Measurements from ENCODE around the gene TMEM129.
"Not testable (repeated sequence)": the region's sequence is repeated elsewhere in the genome, so short reads cannot be mapped to it uniquely, and the experiment has no call there.

TMEM129 gene

DNA sequence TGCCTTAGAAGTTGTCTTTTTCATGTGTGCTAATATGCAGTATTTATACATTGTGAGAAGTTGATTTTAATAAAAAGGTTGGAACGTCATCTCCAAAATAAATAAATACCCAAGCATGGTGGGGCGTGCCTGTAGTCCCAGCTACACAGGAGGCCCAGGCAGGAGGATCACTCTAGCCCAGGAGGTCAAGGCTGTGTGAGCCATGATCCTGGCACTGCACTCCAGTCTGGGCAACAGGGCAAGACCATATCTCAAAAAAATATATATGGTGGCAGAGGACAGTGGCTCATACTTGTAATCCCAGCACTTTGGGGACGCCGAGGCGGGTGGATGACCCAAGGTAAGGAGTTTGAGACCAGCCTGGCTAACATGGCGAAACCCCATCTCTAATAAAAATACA lies 15.4 kb downstream of the TMEM129 start:
- TF ChIP-seq POLR2AphosphoS5 (IDR thresholded peaks at IDR 0.05; ENCODE audit: low read depth, low read length) (no peak), POLR2A (IDR thresholded peaks at IDR 0.05; ENCODE audit: low read depth, low read length) (no peak), TAF1 (IDR thresholded peaks at IDR 0.05; ENCODE audit: borderline replicate concordance, low read depth, low read length) (no peak)
- DNase-seq (ENCODE audit: insufficient read length) (no peak), FAIRE-seq (no peak)

DNA sequence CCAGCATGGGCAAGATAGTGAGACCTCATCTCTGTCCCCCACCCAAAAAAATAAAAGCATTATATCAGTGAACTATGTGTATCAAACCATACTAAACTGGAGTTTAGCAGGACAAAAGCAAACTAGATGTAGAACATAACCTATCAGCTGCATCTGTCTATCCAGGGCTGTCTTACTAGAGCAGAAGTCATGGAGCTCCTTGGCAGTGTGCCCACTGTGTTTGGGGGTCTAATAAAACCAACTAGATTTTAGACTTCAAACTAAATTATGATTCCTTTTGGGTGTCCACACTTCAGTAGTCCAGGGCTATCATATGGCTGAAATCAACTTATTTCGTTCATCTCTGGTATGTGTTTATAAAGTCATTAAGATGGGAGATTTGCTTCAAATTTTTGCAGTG lies 17.3 kb downstream of the TMEM129 start:
- no peak for TF ChIP-seq TAF1 (IDR thresholded peaks at IDR 0.05; ENCODE audit: borderline replicate concordance, low read depth, low read length)
- TF ChIP-seq POLR2A (IDR thresholded peaks at IDR 0.05; ENCODE audit: low read depth, low read length), result no peak
- TF ChIP-seq POLR2AphosphoS5 (IDR thresholded peaks at IDR 0.05; ENCODE audit: low read depth, low read length), result no peak
- no peak for FAIRE-seq
- DNase-seq (ENCODE audit: insufficient read length), result no peak

DNA sequence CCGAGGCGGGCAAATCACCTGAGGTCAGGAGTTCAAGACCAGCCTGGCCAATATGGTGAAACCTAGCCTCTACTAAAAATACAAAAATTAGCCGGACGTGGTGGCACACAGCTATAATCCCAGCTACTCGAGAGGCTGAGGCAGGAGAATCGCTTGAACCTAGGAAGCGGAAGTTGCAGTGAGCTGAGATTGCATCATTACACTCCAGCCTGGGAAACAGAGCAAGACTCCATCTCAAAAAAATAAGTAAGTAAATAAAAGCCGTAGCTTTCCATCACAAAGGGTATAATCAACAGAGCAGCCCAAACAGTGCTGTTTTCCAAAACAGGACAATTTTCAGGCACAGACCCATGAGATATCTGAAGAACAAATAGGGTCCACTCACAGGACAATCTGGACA lies 19.5 kb downstream of the TMEM129 start:
- DNase-seq (ENCODE audit: insufficient read length); FAIRE-seq: not testable (repeated sequence)

DNA sequence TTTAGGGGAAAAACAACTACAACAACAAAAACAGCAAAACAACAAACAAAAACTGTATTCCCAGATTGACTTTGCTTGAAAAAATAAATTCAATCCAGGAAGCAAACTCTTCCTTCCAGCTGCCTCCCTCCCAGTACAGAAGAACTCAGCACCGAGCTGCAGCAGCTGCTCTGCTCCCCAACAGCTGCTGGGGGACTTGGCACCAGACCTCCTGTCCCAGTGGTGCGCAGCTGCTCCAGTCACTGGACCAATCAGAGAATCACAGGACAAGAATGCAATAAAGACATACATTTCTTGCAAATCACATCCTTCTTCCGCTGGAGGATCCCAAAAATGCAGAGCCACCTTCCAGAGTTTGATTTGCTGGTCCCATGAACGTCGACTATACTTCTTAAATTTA lies 25.2 kb downstream of the TMEM129 start:
- DNase-seq (ENCODE audit: insufficient read length) (no peak), FAIRE-seq (no peak)
- TF ChIP-seq POLR2A (IDR thresholded peaks at IDR 0.05; ENCODE audit: low read depth, low read length) (no peak), TAF1 (IDR thresholded peaks at IDR 0.05; ENCODE audit: borderline replicate concordance, low read depth, low read length) (no peak), POLR2AphosphoS5 (IDR thresholded peaks at IDR 0.05; ENCODE audit: low read depth, low read length) (no peak)

DNA sequence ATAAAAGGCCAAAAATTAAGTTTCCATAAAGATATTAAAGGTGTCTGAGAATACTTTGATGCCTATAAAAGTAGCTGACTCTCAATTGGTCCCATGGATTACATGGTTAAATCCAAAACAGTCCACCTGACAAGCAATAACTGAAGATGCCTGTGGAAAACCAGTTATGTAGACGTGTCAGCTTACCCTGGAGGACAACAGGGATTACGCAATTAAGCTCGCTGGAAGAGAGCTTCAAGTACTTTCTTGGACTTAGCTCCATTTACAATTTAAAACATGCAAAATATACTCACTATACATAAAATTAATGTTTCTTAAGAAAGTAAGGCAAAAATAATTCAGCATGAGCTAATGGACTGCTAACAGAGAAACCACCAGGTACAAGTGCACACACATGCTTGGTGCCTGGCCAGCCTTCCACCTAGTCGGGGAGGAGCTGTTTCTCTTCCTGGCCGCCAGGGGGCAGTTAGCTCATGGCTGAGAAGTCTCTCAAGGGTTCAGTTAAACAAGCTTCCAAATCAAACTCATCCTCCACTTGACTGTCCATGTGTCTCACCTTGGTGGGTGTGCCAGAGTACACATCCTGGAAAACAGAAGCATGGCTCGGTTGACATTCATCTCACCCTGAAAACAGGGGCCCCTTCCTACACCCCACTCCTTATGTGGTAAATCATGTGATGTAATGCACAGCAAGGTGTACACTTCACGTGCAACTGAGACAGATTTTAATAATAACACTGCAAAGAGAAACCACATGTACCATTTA lies 27.8 kb downstream of the TMEM129 start:
- FAIRE-seq, result peak; percentile 88
- DNase-seq (ENCODE audit: insufficient read length), result peak; percentile 58
- peak; percentile 34; the same call in 1 of the 2 replicates for TF ChIP-seq POLR2AphosphoS5 (IDR thresholded peaks at IDR 0.05; ENCODE audit: low read depth, low read length)
- TF ChIP-seq TAF1 (IDR thresholded peaks at IDR 0.05; ENCODE audit: borderline replicate concordance, low read depth, low read length), result no peak
- peak; percentile 43; the same call in 1 of the 2 replicates for TF ChIP-seq POLR2A (IDR thresholded peaks at IDR 0.05; ENCODE audit: low read depth, low read length)

DNA sequence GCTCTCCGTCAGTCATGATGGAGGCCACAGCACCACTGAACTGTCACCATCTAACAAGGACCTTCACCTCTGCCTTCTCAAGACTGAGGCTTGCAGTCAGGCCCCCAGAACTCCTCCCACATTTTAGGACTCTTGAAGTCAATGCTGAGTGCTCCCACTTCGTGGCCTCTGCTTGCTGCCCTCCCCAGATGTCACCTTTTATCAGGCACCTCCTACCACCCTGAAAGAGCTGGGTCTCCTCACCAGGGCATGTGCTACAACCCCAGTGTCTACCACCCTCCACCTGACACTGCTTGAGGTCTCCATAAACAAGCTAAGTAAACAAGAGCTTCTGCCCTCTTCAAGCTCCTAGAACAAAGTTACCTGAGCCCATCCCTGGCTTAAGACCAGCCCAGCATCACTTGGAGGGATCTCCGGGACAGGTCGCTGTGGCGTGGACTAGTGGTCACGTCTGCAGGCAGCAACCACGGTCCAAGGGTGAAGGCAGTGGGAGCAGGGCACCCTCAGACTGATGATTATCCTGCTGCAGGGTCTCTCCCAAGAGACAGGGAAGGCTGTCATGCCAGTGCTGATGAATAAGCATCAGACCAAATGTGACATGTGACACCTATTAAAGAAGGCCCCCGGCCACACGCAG lies 29.3 kb downstream of the TMEM129 start:
- DNase-seq (ENCODE audit: insufficient read length), result no peak
- FAIRE-seq, result no peak
- TF ChIP-seq POLR2A (IDR thresholded peaks at IDR 0.05; ENCODE audit: low read depth, low read length) (peak; percentile 56), POLR2AphosphoS5 (IDR thresholded peaks at IDR 0.05; ENCODE audit: low read depth, low read length) (no peak; the same call in none of the 2 replicates), TAF1 (IDR thresholded peaks at IDR 0.05; ENCODE audit: borderline replicate concordance, low read depth, low read length) (no peak)

DNA sequence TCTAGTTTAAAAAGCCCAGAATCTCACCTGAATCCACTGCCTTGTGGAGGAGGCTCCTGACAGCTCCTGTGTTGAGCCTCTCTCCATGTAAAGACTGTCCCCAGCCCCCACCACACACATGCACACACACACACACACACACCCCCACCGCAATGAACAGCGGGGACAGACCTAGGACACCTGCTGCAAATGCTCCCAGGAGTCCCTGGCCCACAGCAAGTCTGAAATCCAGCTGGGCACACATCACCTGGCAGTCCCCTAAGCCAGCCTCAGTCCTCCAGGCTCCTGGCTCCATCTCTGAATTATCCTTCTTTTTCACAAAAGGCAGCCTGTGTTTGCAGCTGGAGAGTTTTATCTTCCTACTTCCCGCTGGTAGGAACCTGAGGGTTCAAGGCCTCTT lies 30.4 kb downstream of the TMEM129 start:
- DNase-seq (ENCODE audit: insufficient read length) (no peak), FAIRE-seq (no peak)
- TF ChIP-seq POLR2AphosphoS5 (IDR thresholded peaks at IDR 0.05; ENCODE audit: low read depth, low read length) (no peak), POLR2A (IDR thresholded peaks at IDR 0.05; ENCODE audit: low read depth, low read length) (0 out of 2 replicates have a peak, but pooled peaks have one; percentile 39)

DNA sequence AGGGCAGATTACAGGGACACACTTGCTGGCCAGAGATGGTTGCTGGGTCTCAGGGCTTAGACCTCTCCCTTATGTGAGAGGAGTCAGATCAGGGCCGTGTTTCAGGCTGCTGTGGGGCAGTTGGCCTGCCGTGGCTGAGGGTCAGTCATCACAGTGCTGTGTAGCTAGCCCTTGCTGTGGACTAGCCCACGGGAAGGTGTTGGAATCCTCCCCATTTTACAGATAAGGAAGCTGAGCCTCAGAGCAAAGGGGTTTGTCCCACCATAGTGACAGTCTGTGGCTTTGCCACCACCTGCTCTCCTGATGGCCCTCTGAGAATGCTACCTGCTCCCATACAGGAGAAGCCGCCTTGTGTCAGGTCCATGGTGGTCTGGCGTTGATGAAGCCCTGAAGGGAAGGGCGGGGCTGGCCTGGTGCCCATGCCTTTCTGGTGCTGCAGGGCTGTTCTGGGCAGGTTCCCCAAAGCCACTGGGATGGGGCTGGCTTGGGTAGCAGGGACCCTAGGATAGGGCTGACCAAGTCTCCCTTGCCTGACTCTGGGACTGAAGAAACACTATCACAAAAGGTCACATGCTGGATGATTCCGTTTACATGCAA lies 34.6 kb downstream of the TMEM129 start:
- DNase-seq (ENCODE audit: insufficient read length) (no peak), FAIRE-seq (no peak)
- TF ChIP-seq POLR2A (IDR thresholded peaks at IDR 0.05; ENCODE audit: low read depth, low read length), result no peak
- no peak for TF ChIP-seq TAF1 (IDR thresholded peaks at IDR 0.05; ENCODE audit: borderline replicate concordance, low read depth, low read length)
- no peak; the same call in 1 of the 2 replicates for TF ChIP-seq POLR2AphosphoS5 (IDR thresholded peaks at IDR 0.05; ENCODE audit: low read depth, low read length)

DNA sequence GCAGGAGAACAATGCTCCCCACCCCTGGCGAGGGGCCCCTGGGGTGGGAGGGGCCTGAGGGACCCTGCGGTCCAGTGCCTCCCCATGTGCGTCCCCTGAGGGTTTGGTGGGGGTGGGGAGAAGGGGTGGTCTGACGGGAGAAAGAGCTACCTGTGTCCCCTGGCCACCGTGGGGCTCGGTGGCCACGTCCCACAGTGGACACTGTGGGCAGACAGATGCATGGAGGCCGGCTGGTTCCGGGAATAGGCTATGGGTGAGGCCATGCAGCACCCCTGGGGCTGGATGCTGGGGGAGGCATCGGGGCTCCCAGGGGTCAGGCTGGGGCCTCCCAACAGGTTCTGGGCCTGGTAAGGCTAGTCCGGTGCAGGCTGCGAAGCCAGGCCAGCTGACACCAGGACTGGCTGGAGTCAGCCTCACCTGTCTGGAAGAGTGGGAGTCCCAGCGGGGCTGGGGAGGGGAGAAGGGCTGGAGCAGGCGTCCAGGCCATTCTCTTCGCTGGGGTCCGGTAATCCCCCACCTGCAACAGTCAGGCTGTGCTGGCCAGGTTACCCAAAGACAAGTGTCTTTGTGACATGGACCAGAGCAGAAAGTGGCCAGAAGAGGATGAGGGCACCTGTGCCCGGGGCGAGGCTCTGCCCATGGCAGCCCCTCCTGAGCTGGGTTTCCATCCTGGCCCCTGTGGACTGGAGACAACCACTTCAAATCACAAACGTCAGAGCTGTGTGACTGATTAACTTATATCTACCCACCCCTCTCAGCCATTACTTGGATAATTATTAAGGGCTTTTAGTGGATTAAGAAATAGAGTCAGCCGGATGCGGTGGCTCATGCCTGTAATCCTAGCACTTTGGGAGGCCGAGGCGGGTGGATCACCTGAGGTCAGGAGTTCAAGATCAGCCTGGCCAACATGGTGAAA lies 35.6 kb downstream of the TMEM129 start:
- TF ChIP-seq TAF1 (IDR thresholded peaks at IDR 0.05; ENCODE audit: borderline replicate concordance, low read depth, low read length) (no peak), POLR2A (IDR thresholded peaks at IDR 0.05; ENCODE audit: low read depth, low read length) (no peak), POLR2AphosphoS5 (IDR thresholded peaks at IDR 0.05; ENCODE audit: low read depth, low read length) (no peak)
- DNase-seq (ENCODE audit: insufficient read length) (no peak), FAIRE-seq (no peak)

DNA sequence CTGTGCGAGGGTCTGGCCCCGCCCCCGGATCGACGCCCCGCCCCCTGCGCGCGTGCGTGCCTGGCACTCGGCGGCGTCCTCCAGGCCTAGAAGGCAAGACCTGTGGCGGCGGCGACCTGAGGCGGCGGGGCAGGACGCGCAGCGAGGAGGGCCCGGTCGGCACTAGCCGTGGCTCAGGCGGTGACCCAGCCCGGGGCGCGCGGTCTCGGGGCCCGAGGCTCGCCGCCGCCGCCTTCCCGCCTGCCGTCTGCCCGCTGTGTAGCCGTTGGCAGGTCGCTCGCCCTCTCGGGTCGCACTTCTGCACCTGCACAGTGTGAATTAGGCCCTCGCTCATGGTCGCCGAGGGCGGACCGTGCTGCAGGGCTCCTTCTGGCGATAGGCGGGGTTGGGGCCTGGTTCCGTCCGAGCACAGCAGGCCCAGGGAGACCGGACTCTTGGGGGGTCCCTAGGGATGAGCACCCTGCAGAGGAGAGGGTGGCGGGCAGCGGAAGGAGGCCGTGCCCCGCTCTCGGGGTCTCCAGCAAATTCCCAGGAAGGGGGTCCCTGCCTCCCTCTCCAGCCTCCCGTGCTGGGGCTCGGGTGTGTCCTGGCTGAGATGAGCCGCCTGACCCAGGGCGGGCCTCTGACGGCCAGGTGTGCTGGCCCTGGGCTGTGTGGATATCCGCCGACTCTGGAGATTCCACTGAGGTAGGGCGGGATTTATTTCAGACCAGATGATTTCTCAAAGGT lies 36.5 kb downstream of the TMEM129 start:
- TF ChIP-seq TAF1 (IDR thresholded peaks at IDR 0.05; ENCODE audit: borderline replicate concordance, low read depth, low read length) (no peak), POLR2A (IDR thresholded peaks at IDR 0.05; ENCODE audit: low read depth, low read length) (peak; percentile 25; the same call in 1 of the 2 replicates)
- FAIRE-seq (peak; percentile 89), DNase-seq (ENCODE audit: insufficient read length) (no peak)

Data from GM12892 (cell line).